22Rv1 (cell line): ENCODE data around the gene GALM.

ENCODE experiments used
- H3K27ac ChIP-seq: fragments of 450-650 bp; 2 replicates; pipeline ENCODE4 v1.5.1; 2017
- ZFX ChIP-seq: fragments of 450-650 bp; IDR thresholded peaks from 2 replicates; pipeline ENCODE4 v1.6.1; 2017; ENCODE audit warnings: antibody characterized with exemption, borderline replicate concordance
- TF ChIP-seq, protein P1 (sequence below): fragments of 450-650 bp; IDR thresholded peaks from 2 replicates; pipeline ENCODE4 v1.5.1; 2017; ENCODE audit warnings: mild to moderate bottlenecking

Gene GALM

DNA sequence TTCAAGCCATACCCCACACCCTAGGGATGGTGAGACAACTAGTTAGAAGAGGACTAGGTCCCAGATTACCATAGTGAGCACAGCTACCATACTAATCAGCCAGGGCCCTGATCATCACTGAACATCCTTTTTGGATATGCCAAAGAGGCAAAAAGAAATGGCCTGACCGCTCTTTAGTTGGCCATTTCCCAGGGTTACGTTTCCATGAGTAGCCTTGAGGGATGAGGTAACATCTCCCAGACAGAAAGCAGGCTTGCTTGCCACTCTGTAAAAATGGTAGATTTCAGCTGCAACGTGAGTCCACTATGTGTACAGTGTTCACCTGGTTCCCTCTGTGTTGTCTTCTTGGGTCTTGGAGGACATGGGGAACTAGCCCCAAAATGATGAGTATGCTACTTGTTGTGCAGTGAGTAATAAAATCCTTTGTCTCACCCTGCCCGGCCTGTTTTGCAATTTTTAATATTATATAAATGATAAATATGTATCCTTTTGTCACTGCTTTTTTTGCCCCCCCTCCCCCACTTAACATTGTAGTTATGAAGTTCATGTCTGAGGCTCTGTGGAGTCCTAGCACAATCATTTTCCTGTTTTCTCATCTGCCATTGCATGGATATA lies 8.9 kb upstream of the GALM start:
- no peak for TF ChIP-seq ZFX
- TF ChIP-seq, protein P1, sequence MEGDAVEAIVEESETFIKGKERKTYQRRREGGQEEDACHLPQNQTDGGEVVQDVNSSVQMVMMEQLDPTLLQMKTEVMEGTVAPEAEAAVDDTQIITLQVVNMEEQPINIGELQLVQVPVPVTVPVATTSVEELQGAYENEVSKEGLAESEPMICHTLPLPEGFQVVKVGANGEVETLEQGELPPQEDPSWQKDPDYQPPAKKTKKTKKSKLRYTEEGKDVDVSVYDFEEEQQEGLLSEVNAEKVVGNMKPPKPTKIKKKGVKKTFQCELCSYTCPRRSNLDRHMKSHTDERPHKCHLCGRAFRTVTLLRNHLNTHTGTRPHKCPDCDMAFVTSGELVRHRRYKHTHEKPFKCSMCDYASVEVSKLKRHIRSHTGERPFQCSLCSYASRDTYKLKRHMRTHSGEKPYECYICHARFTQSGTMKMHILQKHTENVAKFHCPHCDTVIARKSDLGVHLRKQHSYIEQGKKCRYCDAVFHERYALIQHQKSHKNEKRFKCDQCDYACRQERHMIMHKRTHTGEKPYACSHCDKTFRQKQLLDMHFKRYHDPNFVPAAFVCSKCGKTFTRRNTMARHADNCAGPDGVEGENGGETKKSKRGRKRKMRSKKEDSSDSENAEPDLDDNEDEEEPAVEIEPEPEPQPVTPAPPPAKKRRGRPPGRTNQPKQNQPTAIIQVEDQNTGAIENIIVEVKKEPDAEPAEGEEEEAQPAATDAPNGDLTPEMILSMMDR = no peak
- no peak overlapping the region for H3K27ac ChIP-seq

DNA sequence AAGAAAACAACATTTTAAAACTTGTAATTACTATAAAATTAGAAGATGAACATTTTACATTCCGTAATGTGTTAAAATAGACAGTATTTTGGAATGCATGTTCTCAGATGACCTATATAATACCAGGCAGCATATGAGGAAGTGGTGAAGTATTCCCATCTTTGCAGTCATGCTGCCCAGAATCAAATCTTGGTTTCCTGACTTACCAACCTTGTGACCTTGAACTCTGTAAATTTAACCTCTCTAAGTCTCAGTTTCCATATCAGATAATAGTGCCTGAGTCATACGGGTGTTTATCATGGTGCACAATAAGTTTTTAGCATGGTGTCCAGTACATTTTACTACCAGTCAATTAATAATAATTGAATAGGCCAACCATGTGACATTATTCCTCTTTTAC lies 7.3 kb upstream of the GALM start:
- no peak for TF ChIP-seq ZFX
- TF ChIP-seq, protein P1 = no peak

DNA sequence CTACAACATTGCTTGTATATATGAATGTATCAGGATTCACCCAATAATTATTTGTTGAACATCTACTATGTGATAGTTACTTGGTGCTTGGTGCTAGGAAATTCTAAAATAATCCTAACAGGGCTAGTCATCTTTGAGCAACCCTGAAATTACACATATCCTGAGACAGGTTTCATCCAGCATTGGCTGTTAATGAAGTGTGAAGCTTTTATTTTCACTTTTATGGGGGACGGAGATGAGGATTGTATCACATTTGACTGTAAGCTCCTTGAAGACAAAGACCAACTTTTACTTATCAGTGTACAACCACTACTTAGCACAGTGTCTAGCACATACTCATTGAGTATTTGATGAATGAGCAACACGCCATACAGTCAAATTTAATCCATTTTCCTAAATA lies 6.8 kb upstream of the GALM start:
- no peak overlapping the region for H3K27ac ChIP-seq
- TF ChIP-seq, protein P1 = no peak
- TF ChIP-seq ZFX = no peak

More for the DNA sequence above, 7.3 kb upstream of the GALM start:
- no peak overlapping the region for H3K27ac ChIP-seq

DNA sequence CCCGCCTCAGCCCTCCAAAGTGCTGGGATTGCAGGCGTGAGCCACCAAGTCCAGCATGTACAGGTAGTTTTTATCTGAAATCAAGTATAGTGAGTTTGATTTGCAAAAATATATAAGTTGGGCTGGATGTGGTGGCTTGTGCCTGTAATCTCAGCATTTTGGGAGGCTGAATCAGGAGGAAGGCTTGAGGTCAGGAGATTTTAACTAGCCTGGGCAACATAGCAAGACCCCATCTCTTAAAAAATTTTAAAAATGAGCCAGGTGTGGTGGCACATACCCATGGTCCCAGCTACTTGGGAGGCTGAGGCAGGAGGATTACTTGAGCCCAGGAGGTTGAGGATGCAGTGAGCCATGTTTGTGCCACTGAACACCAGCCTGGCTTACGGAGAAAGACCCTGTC lies 5.6 kb upstream of the GALM start:
- H3K27ac ChIP-seq = no peak overlapping the region
- no peak for TF ChIP-seq ZFX
- TF ChIP-seq, protein P1 = no peak

DNA sequence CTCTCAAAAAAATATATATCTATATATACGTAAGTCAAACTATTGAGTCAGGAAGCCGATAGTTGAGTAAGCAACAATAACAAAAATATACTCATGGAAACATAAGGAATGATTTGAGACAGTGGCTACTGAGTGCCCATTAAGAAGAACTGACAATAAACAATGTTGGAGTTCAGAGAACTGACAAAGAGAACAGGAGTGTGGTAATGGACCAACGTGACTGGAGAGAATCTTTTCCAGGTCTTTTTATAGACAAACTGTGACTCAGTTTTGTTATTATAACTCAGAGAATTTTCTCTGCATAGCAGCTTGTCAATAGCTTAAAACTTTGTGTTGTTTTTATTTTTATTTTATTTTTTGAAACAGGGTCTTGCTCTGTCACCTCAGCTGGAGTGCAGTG lies 4.6 kb upstream of the GALM start:
- TF ChIP-seq, protein P1 = no peak
- TF ChIP-seq ZFX = no peak
- H3K27ac ChIP-seq = no peak overlapping the region

DNA sequence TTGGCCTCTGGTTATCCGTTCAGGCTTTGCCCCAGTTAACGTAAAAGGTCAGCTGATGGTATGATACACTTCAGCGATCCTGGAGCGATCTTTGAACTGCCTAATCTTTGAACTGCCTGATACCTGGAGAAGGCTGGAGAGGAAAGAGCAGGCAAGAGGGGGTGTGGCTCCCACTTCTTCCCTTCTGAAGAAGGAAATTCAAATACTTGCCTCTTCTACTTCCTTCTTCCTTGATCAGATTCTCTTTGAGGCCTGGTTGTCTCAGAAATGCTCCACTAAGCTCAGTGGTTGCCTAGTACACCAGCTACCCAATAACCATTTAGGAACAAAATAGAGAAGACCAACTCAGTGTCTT lies 619 bp downstream of the GALM start:
- peak overlapping the region; percentile 56 for H3K27ac ChIP-seq
- TF ChIP-seq, protein P1 = no peak
- TF ChIP-seq ZFX = no peak

DNA sequence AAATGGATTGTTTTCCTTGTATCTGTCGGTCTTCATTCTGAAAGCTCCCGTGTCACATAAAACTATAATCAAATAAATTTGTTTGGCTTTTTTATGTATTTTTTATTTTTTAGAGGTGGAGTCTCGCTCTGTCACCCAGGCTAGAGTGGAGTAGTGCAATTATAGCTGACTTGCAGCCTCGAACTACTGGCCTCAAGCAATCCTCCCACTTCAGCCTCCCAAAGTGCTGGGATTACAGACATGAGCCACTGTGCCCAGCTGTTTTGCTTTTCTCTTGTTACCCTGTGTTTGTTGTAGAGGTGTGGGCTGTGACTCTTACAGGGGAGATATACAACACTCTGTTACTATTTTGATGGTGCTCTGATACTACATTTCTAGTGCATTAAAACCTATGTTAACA lies 2.2 kb downstream of the GALM start:
- TF ChIP-seq ZFX = no peak
- TF ChIP-seq, protein P1 = no peak
- H3K27ac ChIP-seq = no peak overlapping the region
